DMS114 treated with DMSO at 0.1 percent for 48 hours (cell line): Measurements from ENCODE around the gene NPC1L1.
"Not testable (repeated sequence)": the region's sequence is repeated elsewhere in the genome, so short reads cannot be mapped to it uniquely, and the experiment has no call there.

ENCODE experiments used
- DNase-seq: peaks from one replicate; lab custom pipeline; 2025; ENCODE audit not compliant: unreplicated experiment; lab: John Stamatoyannopoulos, UW

Gene NPC1L1

DNA sequence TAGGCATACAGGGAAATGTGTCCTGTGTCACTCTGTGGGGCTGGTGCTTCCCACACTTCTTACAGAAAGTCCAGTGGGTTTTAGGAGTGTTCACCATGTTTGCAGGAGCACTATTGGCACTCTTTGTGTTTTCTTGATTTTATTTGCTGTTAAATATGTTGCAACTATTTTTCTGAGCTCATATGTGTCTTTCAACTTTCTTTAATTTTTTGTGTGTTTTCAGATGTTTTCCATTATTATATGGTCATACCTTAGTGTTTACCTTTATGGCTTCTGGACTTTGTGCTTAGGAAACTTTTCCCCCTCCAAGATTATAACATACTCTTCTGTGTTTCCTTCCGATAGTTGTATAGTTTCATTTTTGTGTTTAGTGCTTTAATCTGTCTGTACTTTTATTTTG is 29.9 kb downstream of the NPC1L1 start:
- DNase-seq = no peak

GRCh38 chr7:44508328-44509030 is 32.7 kb downstream of the NPC1L1 start:
- DNase-seq = no peak

GRCh38 chr7:44506592-44507288 is 34.4 kb downstream of the NPC1L1 start:
- not testable (repeated sequence) for DNase-seq

DNA sequence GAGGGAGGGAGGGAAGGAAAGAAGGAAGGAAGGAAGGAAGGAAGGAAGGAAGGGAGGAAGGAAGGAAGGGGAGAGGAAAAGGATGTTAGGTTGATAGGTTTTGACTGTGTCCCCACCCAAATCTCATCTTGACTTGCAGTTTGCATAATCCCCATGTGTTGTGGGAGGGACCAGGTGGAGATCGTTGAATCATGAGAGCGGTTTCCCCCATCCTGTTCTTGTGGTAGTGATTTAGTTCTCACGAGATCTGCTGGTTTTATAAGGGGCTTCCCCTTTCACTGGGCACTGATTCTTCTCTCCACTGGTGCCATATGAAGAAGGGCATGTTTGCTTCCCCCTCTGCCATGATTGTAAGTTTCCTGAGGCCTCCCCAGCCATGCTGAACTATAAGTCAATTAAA is 35.5 kb downstream of the NPC1L1 start:
- DNase-seq = no peak

DNA sequence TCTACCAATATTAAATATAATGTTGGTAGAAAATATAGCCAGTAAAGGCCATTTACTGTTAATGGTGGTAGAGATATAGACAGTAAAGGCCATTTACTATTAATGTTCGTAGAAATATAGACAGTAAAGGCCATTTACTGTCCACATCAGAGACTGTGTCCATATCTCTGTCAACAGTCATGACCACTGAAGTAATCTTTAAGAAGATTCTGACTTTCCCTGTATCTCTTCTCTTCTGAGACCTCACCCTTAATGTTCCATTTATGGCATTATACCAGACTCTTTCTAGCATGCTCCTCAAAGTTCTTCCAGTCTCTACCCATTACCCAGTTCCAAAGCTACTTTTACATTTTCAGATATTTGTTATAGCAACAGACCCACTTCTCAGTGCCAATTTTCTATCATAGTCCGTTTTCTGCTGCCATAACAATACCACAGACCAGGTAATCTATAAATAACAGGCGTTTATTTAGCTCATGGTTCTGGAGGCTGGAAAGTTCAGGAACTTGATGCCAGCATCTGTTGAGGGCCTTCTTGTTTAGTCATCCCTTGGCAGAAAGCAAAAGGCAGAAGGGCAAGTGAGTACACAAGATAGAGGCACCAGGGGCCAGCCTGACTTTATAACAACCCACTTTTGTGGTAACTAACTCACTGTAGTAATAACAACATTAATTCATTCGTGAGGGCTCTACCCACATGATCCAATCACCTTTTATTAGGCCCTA is 42.7 kb downstream of the NPC1L1 start:
- no peak for DNase-seq

DNA sequence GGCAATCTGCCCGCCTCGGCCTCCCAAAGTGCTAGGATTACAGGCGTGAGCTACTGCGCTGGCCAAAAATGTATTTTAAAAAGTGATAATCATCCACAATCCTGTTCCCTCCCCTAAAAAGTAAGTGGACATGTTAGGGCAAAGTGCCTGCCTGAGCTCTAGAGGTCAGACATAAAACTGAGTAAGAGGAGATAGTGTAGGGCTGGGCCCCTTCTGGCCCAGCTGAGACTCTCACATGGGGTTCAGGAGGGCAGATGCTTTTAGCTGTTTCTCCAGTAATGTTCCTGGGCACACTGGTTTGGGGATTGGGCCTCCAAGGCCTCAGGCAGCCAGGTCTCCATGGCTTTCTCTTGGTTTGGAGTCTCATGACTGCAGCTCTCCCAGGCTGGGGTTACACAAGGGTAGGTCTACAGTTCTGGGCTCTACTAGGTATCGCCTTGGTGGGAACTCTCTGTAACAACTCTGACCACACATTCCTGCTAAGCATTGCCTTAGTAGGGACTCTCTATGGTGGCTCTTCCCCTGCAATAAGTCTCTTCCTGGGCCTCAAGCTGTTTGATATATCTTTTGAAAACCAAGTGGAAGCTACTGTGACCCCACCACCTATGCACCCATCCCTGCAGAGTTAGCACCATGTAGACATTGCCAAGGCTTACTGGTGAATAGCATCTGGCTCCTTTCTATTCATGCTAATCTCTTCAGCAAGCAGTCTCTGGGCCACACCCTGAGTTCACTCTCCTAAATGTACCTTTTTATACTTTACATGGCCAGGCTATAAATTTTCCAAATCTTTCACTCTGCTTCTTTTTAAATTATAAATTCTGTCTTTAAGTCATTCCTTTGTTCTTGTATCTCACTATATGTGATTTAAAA is 43.7 kb downstream of the NPC1L1 start:
- no peak for DNase-seq

GRCh38 chr7:44496385-44496784 is 44.7 kb downstream of the NPC1L1 start:
- DNase-seq = no peak

DNA sequence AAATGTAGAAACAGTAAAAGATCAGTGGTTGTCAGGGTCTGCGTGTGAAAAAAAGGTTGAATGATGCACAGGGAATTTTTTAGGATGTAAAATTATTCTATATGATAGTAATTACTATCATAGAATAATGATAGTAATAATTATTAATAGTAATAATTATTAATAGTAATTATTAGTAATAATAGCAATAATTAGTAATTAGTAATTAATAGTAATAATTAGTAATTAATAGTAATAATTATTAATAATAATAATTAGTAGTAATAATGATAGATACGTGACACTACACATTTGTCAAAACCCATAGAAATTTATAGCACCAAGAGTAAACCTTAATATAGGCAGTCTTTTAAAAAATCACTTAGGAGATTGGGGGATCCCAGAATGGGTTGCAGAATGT is 46.2 kb downstream of the NPC1L1 start:
- DNase-seq = no peak

DNA sequence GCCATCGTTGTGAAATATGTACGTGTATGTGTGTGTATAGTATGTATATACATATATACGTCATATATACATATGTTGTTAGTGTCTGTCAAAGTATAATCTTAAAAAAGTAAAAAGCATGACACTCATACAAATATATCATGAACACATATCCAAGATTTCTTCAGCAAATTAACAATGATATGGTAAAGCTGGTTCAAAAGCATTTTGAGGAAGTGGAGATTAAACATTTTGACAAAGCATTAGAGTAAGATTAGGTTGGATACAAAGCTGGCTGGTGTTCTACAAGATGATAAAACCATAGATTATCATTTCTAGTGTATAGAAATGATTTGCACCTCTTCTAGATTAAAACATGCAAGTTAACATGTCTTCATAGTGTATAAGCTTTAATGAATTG is 49.9 kb downstream of the NPC1L1 start:
- no peak for DNase-seq

- peak; percentile 86 for DNase-seq
These were observed 50.6 kb downstream of the NPC1L1 start, which contains the start of gene NUDCD3 for GRCh38 chr7:44490351-44491200. Gene NUDCD3, minus strand, starts transcription at chr7:44490658. Its CDS starts 58 bp downstream, at chr7:44490600.

- DNase-seq = no peak
These were observed 51.2 kb downstream of the NPC1L1 start for GRCh38 chr7:44489955-44490350.

- DNase-seq = no peak
These were observed 52.2 kb downstream of the NPC1L1 start for GRCh38 chr7:44488955-44489354.

DNA sequence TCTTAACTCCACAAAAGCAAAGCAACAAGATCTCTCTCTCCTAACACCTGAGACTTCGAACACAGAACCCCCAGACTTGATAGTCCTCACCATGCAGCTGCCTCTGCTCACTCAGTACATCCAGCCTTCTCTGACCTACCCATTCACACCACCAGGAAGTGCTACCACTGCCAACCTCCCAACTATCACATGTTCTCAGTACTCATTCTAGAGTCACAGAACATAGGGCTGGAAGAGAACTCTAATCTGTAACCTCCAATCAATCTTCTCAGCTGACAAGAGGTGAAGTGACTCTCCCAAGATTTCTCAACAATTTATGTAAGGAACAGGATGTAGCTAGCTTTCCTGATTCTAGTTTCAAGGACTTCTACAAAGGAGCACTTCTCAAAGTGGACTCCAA is 54.4 kb downstream of the NPC1L1 start:
- DNase-seq = no peak

GRCh38 chr7:44486001-44486400 is 55.1 kb downstream of the NPC1L1 start:
- no peak for DNase-seq

DNA sequence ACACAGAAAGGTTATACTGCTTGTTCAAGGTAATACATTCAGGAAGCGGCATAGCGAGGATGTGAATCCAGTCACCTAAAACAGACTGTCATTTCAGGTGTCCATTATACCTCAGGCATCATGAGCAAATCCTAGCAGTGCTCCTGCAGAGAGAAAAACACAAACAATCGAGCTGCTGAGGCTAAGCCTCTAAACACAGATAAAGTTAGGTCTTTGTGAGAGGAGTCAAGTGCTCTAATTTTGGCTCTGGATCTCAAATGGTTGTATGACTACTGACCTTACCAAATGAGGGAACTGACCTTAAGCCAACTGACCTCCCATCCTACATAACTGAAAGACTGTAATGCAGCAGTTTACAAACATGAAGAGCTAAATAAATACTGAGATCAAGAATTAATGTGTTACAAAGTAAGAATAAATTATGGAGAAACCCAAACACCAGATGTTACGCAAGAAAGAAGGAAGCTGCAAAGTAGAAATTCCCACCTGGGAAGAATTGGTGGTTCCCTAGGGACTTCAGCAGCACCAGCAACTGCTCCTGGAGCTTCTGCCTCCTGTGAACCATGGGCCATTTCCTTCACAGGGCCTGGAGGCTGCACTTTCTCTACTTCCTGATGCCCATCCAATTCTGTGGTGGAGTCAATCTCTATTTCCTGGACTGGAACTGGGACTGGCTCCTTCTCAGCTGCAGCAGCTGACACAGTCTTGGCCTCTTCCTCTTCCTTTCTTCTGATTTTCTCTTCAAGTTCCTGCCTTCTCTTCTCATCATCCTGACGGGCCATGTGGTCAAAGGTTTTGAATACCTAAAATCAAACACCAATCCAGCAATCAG is 56.4 kb downstream of the NPC1L1 start:
- DNase-seq = no peak

- DNase-seq = no peak
These were observed 58.3 kb downstream of the NPC1L1 start for GRCh38 chr7:44482502-44483485.

DNA sequence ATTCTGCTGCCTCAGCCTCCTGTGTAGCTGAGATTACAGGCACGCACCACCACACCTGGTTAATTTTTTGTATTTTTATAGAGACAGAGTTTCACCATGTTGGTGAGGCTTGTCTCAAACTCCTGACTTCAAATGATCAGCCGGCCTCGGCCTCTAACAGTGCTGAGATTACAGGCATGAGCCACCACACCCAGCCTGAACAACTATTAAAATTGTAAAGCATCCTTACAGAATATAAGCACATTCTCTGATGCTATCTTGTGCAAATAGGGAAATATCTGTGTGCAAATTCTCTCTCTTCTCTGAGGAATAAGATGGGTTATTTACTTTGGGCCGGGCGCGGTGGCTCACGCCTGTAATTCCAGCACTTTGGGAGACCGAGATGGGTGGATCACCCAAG is 63.2 kb downstream of the NPC1L1 start:
- no peak for DNase-seq
